GM12878 (cell line): ENCODE data around the gene TRDN. TPM values are rescaled to one million over a fixed set of nuclear protein-coding genes. Genes with fewer than 3 reads are reported as not detected.

ENCODE experiments used
- ATAC-seq: fragments of 200-7000 bp; cut with Tn5 transposase; 3 replicates; pipeline ENCODE4 v1.9.1; 2020; ENCODE audit warnings: mild to moderate bottlenecking, moderate library complexity
- BruUV-seq: library from RNA; stranded (reverse); fragments of 400-500 nt; replicated peaks from 2 replicates; lab custom pipeline; 2021; lab: Mats Ljungman, UMichigan
- CTCF ChIA-PET: fragments of 300-600 bp; sonication (Branson Sonifier 250); formaldehyde crosslinking; extraction: SDS; loops from one replicate; lab custom pipeline; 2021; ENCODE audit warnings: inconsistent platforms; lab: Yijun Ruan, JAX
- POLR2A ChIA-PET: fragments of 350-600 bp; formaldehyde crosslinking; extraction: SDS; loops from one replicate; lab custom pipeline; 2021; ENCODE audit warnings: inconsistent platforms; lab: Charles Lee
- RAD21 ChIA-PET: fragments of 300-600 bp; sonication (Branson Sonifier 250); formaldehyde crosslinking; loops from one replicate; lab custom pipeline; 2023; ENCODE audit warnings: antibody characterized with exemption; ENCODE audit not compliant: unreplicated experiment; lab: Charles Lee
- SMC1A ChIA-PET: fragments of 300-600 bp; sonication (Branson Sonifier 250); formaldehyde crosslinking; loops from one replicate; lab custom pipeline; 2023; ENCODE audit not compliant: unreplicated experiment, uncharacterized antibody; lab: Charles Lee
- DNase-seq: peaks from one replicate; pipeline ENCODE4 v3.0.0-alpha.2; 2011; ENCODE audit warnings: low read depth, low spot score
- FAIRE-seq: peaks from 3 replicates; lab custom pipeline; 2011; peaks lifted over from hg19 to GRCh38; lab: Jason Lieb, UNC
- H2AFZ ChIP-seq: 2 replicates; pipeline ENCODE4 v1.6.0; 2011; ENCODE audit warnings: low read depth, low read length, control low read depth; ENCODE audit not compliant: control insufficient read depth
- H3K27ac ChIP-seq: 2 replicates; pipeline ENCODE4 v1.5.1; 2011; ENCODE audit warnings: control low read depth; ENCODE audit not compliant: control insufficient read depth, insufficient read depth
- H3K27me3 ChIP-seq, 2 experiments: replicated peaks in 1 of 2; 2 replicates each; pipeline versions ENCODE4 v1.6.0 to v1.6.1; 2011; ENCODE audit warnings: low read length in 1 of 2; ENCODE audit not compliant: control insufficient read depth in 2 of 2, insufficient read depth in 2 of 2
- H3K36me3 ChIP-seq, 2 experiments: 2 replicates each; pipeline ENCODE4 v1.5.1; 2011; ENCODE audit warnings: low read length in 1 of 2; ENCODE audit not compliant: control insufficient read depth in 2 of 2, insufficient read depth in 2 of 2
- H3K4me1 ChIP-seq: 2 replicates; pipeline ENCODE4 v1.6.1; 2011; ENCODE audit warnings: mild to moderate bottlenecking, low read length, moderate library complexity, mixed read lengths; ENCODE audit not compliant: control insufficient read depth, insufficient read depth
- H3K4me2 ChIP-seq: 2 replicates; pipeline ENCODE4 v1.6.0; 2011; ENCODE audit warnings: control low read depth; ENCODE audit not compliant: control insufficient read depth, insufficient read depth
- H3K4me3 ChIP-seq: fragments of 200-600 bp; sonication (generic); 2 replicates; pipeline ENCODE4 v1.5.1; 2016
- H3K79me2 ChIP-seq: 2 replicates; pipeline ENCODE4 v1.6.0; 2011; ENCODE audit warnings: low read length; ENCODE audit not compliant: control insufficient read depth, insufficient read depth
- H3K9ac ChIP-seq: 2 replicates; pipeline ENCODE4 v1.8.0; 2011; ENCODE audit warnings: low read length, control low read depth, mixed read lengths; ENCODE audit not compliant: control insufficient read depth, insufficient read depth
- H3K9me3 ChIP-seq: replicated peaks from 3 replicates; pipeline ENCODE4 v1.5.1; 2011; ENCODE audit warnings: mild to moderate bottlenecking, low read length; ENCODE audit not compliant: control insufficient read depth, insufficient read depth
- H4K20me1 ChIP-seq: 2 replicates; pipeline ENCODE4 v1.6.0; 2011; ENCODE audit not compliant: control insufficient read depth, insufficient read depth
- CHD1 ChIP-seq: IDR thresholded peaks from 2 replicates; pipeline ENCODE4 v1.6.1; 2012; ENCODE audit warnings: low read depth, low read length, improper control_type of control experiment
- E2F8 ChIP-seq: fragments of 450-650 bp; IDR thresholded peaks from 2 replicates; pipeline ENCODE4 v1.6.1; 2018; ENCODE audit warnings: mild to moderate bottlenecking, low read depth, moderate library complexity; ENCODE audit not compliant: partially characterized antibody
- NKRF ChIP-seq: fragments of 450-650 bp; conservative IDR thresholded peaks from 2 replicates; pipeline ENCODE4 v1.6.1; 2017; ENCODE audit warnings: mild to moderate bottlenecking, moderate library complexity
- YBX1 ChIP-seq: fragments of 450-650 bp; IDR thresholded peaks from 2 replicates; pipeline ENCODE4 v1.6.1; 2016; ENCODE audit warnings: antibody characterized with exemption
- ZSCAN29 ChIP-seq: fragments of 450-650 bp; IDR thresholded peaks from 2 replicates; pipeline ENCODE4 v1.6.1; 2017; ENCODE audit warnings: mild to moderate bottlenecking, moderate library complexity
- WGBS: methylation state at CpG from one replicate; pipeline ENCODE4 v1.1.6; 2016; ENCODE audit warnings: low lambda C conversion rate; ENCODE audit not compliant: insufficient replicate concordance, insufficient coverage; ENCODE audit errors: missing lambda C conversion rate; 5-methylcytosine and 5-hydroxymethylcytosine counted together
- in situ Hi-C: fragments of 300-500 bp; cut with MboI; formaldehyde crosslinking; loops from 9 replicates; pipeline ENCODE4 v1.14.3; 2018; ENCODE audit warnings: mixed read lengths
- intact Hi-C: fragments of 100-400 bp; cut with micrococcal nuclease; formaldehyde crosslinking; loops from one replicate; pipeline ENCODE4 v1.14.2; 2022; ENCODE audit not compliant: unreplicated experiment
- polyA plus RNA-seq, 11 experiments: library from polyadenylated mRNA; depleted of rRNA in 4 of 11; unstranded in 6 of 11; stranded (reverse) in 5 of 11; fragments of >200 nt; fragmentation: Nextera tagmentation in 4 of 11; fragmentation: Illumina TruSeq in 1 of 11; extraction: Ambion mirVana in 4 of 11; extraction: Trizol in 1 of 11; gene quantifications; 1 replicate in 1 of 11; 2 replicates in 10 of 11; pipeline versions ENCODE4 v1.2.1 to v1.2.3, GENCODE V29; 2011 to 2016; ENCODE audit warnings: inconsistent platforms in 2 of 11, missing spikeins in 2 of 11, low read depth in 1 of 11
- total RNA-seq, 4 experiments: library from RNA; depleted of rRNA in 3 of 4; stranded (reverse); fragments of >200 nt in 3 of 4; fragmentation: Illumina TruSeq in 1 of 4; extraction: Trizol in 1 of 4; gene quantifications; 2 replicates each; pipeline versions ENCODE4 v1.2.1 to v1.2.3, GENCODE V29; 2013 to 2021

The TRDN gene
- total and polyA plus RNA-seq, 10 of the 15 experiments (the other 5 are each of a cell fraction or from before 2014, with no cell fraction given) = not detected

- TF ChIP-seq NKRF = no peak
- TF ChIP-seq CHD1 = no peak
Measured at GRCh38 chr6:123497025-123497424, 139.7 kb downstream of the TRDN start (continued).

GRCh38 chr6:123489589-123489988, 147.2 kb downstream of the TRDN start:
- H3K9ac ChIP-seq = no peak overlapping the region
- no peaks in the 10 kb centered on the region for H4K20me1 ChIP-seq
- no peak overlapping the region for H3K4me3 ChIP-seq
- intact Hi-C loops (no loop called here), in situ Hi-C loops (no loop called here)
- no peak overlapping the region for H3K4me2 ChIP-seq
- no peaks in the 10 kb centered on the region for H3K9me3 ChIP-seq
- ChIA-PET CTCF (no interaction called here), POLR2A (no interaction called here), SMC1A (no interaction called here), RAD21 (interaction anchor here (0.6 kb wide), 1 partner anchor 24 kb away, joined by 3 read pairs; no protein-coding TSS in a partner anchor)
- ATAC-seq = no peak
- H2AFZ ChIP-seq = no peak overlapping the region
- TF ChIP-seq ZSCAN29 = no peak
- no peak for TF ChIP-seq E2F8
- no peak for TF ChIP-seq YBX1
- 5% methylated on average over 1 of the region's 1 CpG for WGBS
- no peak for DNase-seq
- H3K36me3 ChIP-seq = no peaks in the 10 kb centered on the region
- BruUV-seq = no TSS peak
- no peak for FAIRE-seq
- H3K27ac ChIP-seq = no peak overlapping the region
- no peaks in the 10 kb centered on the region for H3K27me3 ChIP-seq
- H3K4me1 ChIP-seq = no peaks in the 10 kb centered on the region
- no peaks in the 10 kb centered on the region for H3K79me2 ChIP-seq
